Measurements from ENCODE around the gene MCRIP2. TPM values are rescaled to one million over a fixed set of nuclear protein-coding genes. Genes with fewer than 3 reads are reported as not detected.

Gene MCRIP2
- total RNA-seq, 1 experiment from 2014 or later: 22.4 TPM

DNA sequence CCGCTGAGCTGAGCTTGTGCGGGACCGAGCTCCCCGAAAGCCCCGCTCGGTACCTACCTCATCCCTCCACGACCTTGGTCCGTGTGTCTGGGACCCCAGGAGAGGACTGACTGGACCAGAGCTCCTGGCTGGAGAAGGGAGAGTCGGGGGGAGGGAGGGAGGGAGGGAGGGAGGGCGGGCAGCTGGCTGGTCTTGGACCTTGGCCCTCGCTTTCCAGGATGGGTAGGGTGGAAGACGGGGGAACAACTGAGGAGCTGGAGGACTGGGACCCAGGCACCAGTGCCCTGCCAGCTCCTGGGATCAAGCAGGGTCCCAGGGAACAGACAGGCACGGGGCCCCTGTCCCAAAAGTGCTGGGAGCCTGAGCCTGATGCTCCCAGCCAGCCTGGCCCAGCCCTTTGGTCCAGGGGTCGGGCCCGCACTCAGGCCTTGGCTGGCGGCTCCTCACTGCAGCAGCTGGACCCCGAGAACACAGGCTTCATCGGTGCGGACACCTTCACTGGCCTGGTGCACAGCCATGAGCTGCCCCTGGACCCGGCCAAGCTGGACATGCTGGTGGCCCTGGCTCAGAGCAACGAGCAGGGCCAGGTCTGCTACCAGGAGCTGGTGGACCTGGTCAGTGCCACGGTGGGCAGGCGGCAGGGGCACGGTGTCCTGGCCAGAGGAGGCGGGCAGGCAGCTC lies 34.4 kb downstream of the MCRIP2 start:
- TF ChIP-seq CTCF (conservative IDR thresholded peaks at IDR 0.05; ENCODE audit: low read depth, low read length) (no peak), EZH2 (IDR thresholded peaks at IDR 0.05; ENCODE audit: borderline replicate concordance, low read depth, low read length, poor library complexity, severe bottlenecking) (no peak)
- H3K36me3 ChIP-seq (ENCODE audit: insufficient read depth, low read length, poor library complexity, severe bottlenecking): peaks cover 26% of the 10 kb centered on the region
- no peak for DNase-seq (ENCODE audit: low spot score)
- no TSS peak for BruUV-seq (replicated peaks)
- intact Hi-C loops (cut with micrococcal nuclease; ENCODE audit: unreplicated experiment): no loop called here
- H3K27me3 ChIP-seq (replicated peaks; ENCODE audit: insufficient read depth, low read depth, low read length, poor library complexity): no peaks in the 10 kb centered on the region
- ChIA-PET POLR2A (ENCODE audit: low non-redundant PET) (no interaction called here), CTCF (interaction anchor here (0.6 kb wide), 1 partner anchor 64 kb away, joined by 5 read pairs; no protein-coding TSS in a partner anchor)
- H3K4me1 ChIP-seq (ENCODE audit: insufficient read depth, low read length, poor library complexity, severe bottlenecking): peaks cover 18% of the 10 kb centered on the region
- H3K9me3 ChIP-seq (ENCODE audit: low read depth, low read length, poor library complexity, severe bottlenecking): no peaks in the 10 kb centered on the region
- peak overlapping the region; percentile 43 for H3K4me3 ChIP-seq (ENCODE audit: low read depth, low read length, poor library complexity, severe bottlenecking)
- no peak overlapping the region for H3K27ac ChIP-seq (ENCODE audit: low read depth, low read length, poor library complexity, severe bottlenecking)

- no TSS peak for BruUV-seq (replicated peaks)
- TF ChIP-seq CTCF (conservative IDR thresholded peaks at IDR 0.05; ENCODE audit: low read depth, low read length): no peak
- TF ChIP-seq EZH2 (IDR thresholded peaks at IDR 0.05; ENCODE audit: borderline replicate concordance, low read depth, low read length, poor library complexity, severe bottlenecking): no peak
- H3K4me3 ChIP-seq (ENCODE audit: low read depth, low read length, poor library complexity, severe bottlenecking): no peak overlapping the region
- H3K4me1 ChIP-seq (ENCODE audit: insufficient read depth, low read length, poor library complexity, severe bottlenecking): peaks cover 23% of the 10 kb centered on the region
- no peak for DNase-seq (ENCODE audit: low spot score)
- no peaks in the 10 kb centered on the region for H3K27me3 ChIP-seq (replicated peaks; ENCODE audit: insufficient read depth, low read depth, low read length, poor library complexity)
- peaks cover 25% of the 10 kb centered on the region for H3K36me3 ChIP-seq (ENCODE audit: insufficient read depth, low read length, poor library complexity, severe bottlenecking)
- ChIA-PET POLR2A (ENCODE audit: low non-redundant PET) (no interaction called here), CTCF (interaction anchor here (0.6 kb wide), 1 partner anchor 63 kb away, joined by 5 read pairs; no protein-coding TSS in a partner anchor)
- H3K9me3 ChIP-seq (ENCODE audit: low read depth, low read length, poor library complexity, severe bottlenecking): no peaks in the 10 kb centered on the region
- H3K27ac ChIP-seq (ENCODE audit: low read depth, low read length, poor library complexity, severe bottlenecking): no peak overlapping the region
- intact Hi-C loops (cut with micrococcal nuclease; ENCODE audit: unreplicated experiment): no loop called here
These were observed 34.9 kb downstream of the MCRIP2 start for GRCh38 chr16:676565-676902.

DNA sequence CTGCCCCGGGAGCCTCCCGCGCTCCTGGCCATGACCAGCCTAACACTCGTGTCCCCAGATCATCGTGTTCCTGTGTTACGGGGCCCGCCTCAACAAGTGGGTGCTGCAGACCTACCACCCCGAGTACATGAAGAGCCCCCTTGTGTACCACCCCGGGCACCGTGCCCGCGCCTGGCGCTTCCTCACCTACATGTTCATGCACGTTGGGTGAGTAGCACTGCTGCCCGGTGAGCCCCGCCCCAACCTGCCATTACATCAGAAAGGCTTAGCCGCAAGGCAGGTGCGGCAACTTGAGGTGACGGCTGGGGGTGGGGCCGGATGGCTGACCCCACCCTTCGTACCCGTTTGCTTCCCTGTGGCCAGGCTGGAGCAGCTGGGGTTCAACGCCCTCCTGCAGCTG lies 35.3 kb downstream of the MCRIP2 start:
- CTCF ChIA-PET: no interaction called here
- POLR2A ChIA-PET (ENCODE audit: low non-redundant PET): no interaction called here

More for the DNA sequence above, 35.3 kb downstream of the MCRIP2 start:
- TF ChIP-seq CTCF (conservative IDR thresholded peaks at IDR 0.05; ENCODE audit: low read depth, low read length) (no peak), EZH2 (IDR thresholded peaks at IDR 0.05; ENCODE audit: borderline replicate concordance, low read depth, low read length, poor library complexity, severe bottlenecking) (no peak)
- Histone ChIP-seq H3K27me3 (replicated peaks; ENCODE audit: insufficient read depth, low read depth, low read length, poor library complexity) (no peaks in the 10 kb centered on the region), H3K4me3 (ENCODE audit: low read depth, low read length, poor library complexity, severe bottlenecking) (no peak overlapping the region), H3K9me3 (ENCODE audit: low read depth, low read length, poor library complexity, severe bottlenecking) (no peaks in the 10 kb centered on the region), H3K27ac (ENCODE audit: low read depth, low read length, poor library complexity, severe bottlenecking) (no peak overlapping the region), H3K4me1 (ENCODE audit: insufficient read depth, low read length, poor library complexity, severe bottlenecking) (peaks cover 27% of the 10 kb centered on the region), H3K36me3 (ENCODE audit: insufficient read depth, low read length, poor library complexity, severe bottlenecking) (peaks cover 26% of the 10 kb centered on the region)
- no TSS peak for BruUV-seq (replicated peaks)
- intact Hi-C loops (cut with micrococcal nuclease; ENCODE audit: unreplicated experiment): no loop called here
- no peak for DNase-seq (ENCODE audit: low spot score)

Measured in A673 (cell line).